Hypothalamus (tissue), 51 donors: Measurements from ENCODE around the gene AGAP2.

Source experiments
- DNase-seq, 51 donors: peaks; one replicate each; lab custom pipeline; 2025; lab: John Stamatoyannopoulos, UW

AGAP2 gene

GRCh38 chr12:57755194-57755453 lies 16.6 kb upstream of the AGAP2 start:
- DNase-seq: no peak

GRCh38 chr12:57754411-57755193 lies 16.1 kb upstream of the AGAP2 start, which contains the start of gene MARCHF9:
MARCHF9 (plus strand) TSS chr12:57755103; CDS start chr12:57755529, 426 bp downstream.
- DNase-seq: peak in 29 of 51 donors; percentile 6 to 68 (median 38)

GRCh38 chr12:57753756-57754337 lies 15.3 kb upstream of the AGAP2 start:
- DNase-seq: peak in 1 of 51 donors; percentile 1

- DNase-seq: no peak
These were observed 14.1 kb upstream of the AGAP2 start for GRCh38 chr12:57752668-57753000.

GRCh38 chr12:57751788-57752667 lies 13.5 kb upstream of the AGAP2 start, which contains the start of gene CDK4:
CDK4 (minus strand) TSS chr12:57752310; CDS start chr12:57751717, 593 bp downstream.
- peak; percentile 91 to 100 (median 100) for DNase-seq

- DNase-seq: no peak
These were observed 12.9 kb upstream of the AGAP2 start for GRCh38 chr12:57751432-57751787.

GRCh38 chr12:57750561-57751431 lies 12.3 kb upstream of the AGAP2 start:
- no peak for DNase-seq

- DNase-seq: no peak
These were observed 10.5 kb upstream of the AGAP2 start for GRCh38 chr12:57749061-57749460.

- no peak for DNase-seq
These were observed 7.5 kb upstream of the AGAP2 start for GRCh38 chr12:57746025-57746424.

GRCh38 chr12:57745485-57745881 lies 6.9 kb upstream of the AGAP2 start:
- DNase-seq: peak in 1 of 51 donors; percentile 45

- DNase-seq: peak; percentile 34 to 99 (median 93)
These were observed 6.4 kb upstream of the AGAP2 start, which contains the start of gene TSPAN31 for GRCh38 chr12:57744777-57745484. TSPAN31 (plus strand) TSS chr12:57745039; CDS start chr12:57745155, 116 bp downstream.

GRCh38 chr12:57744194-57744776 lies 5.7 kb upstream of the AGAP2 start:
- peak in 28 of 51 donors; percentile 47 to 84 (median 64) for DNase-seq

- DNase-seq: no peak
These were observed 5.2 kb upstream of the AGAP2 start for GRCh38 chr12:57743769-57744168.

- no peak for DNase-seq
These were observed 3.5 kb upstream of the AGAP2 start for GRCh38 chr12:57741844-57742738.

GRCh38 chr12:57741413-57741789 lies 2.9 kb upstream of the AGAP2 start:
- no peak for DNase-seq

GRCh38 chr12:57740656-57741412 lies 2.3 kb upstream of the AGAP2 start:
- DNase-seq: peak in 13 of 51 donors; percentile 7 to 63 (median 27)

GRCh38 chr12:57739914-57740538 lies 1.5 kb upstream of the AGAP2 start:
- DNase-seq: peak in 3 of 51 donors; percentile 20 to 31 (median 30)
